Gastrocnemius medialis (tissue), 4 donors: ENCODE results near the gene CEP295NL.

Source experiments
- CTCF ChIP-seq, 5 experiments: fragments of 450-650 bp in 3 of 5; fragments of 200-600 bp in 2 of 5; sonication (generic) in 2 of 5; IDR thresholded peaks in 4 of 5; conservative IDR thresholded peaks in 1 of 5; 1 replicate in 4 of 5; 2 replicates in 1 of 5; pipeline ENCODE4 v1.5.1; 2016 to 2019; ENCODE audit warnings: antibody characterized with exemption in 5 of 5, mild to moderate bottlenecking in 3 of 5, moderate library complexity in 3 of 5
- POLR2A ChIP-seq, 2 donors: fragments of 450-650 bp; IDR thresholded peaks; one replicate each; pipeline ENCODE4 v1.6.1; 2017; ENCODE audit warnings: antibody characterized with exemption in 2 of 2, mild to moderate bottlenecking in 2 of 2, moderate library complexity in 2 of 2

- no peak for TF ChIP-seq CTCF (IDR thresholded peaks at IDR 0.05 in 4 of 5, conservative IDR thresholded peaks at IDR 0.05 in 1 of 5)
- TF ChIP-seq POLR2A (IDR thresholded peaks at IDR 0.05) = no peak
These were observed 16.0 kb downstream of the CEP295NL start for GRCh38 chr17:78886954-78887353.
